BLaER1 (cell line): Measurements from ENCODE around the gene TTC33.

ENCODE experiments used
- H3K27ac ChIP-seq: shearing (Covaris generic); formaldehyde crosslinking; 2 replicates; pipeline ENCODE4 v1.8.1; 2022
- H3K27me3 ChIP-seq: shearing (Covaris generic); formaldehyde crosslinking; 2 replicates; pipeline ENCODE4 v1.8.1; 2022
- H3K36me3 ChIP-seq: shearing (Covaris generic); formaldehyde crosslinking; 2 replicates; pipeline ENCODE4 v1.8.1; 2022
- H3K4me1 ChIP-seq: shearing (Covaris generic); formaldehyde crosslinking; 2 replicates; pipeline ENCODE4 v1.8.1; 2022
- H3K4me2 ChIP-seq: shearing (Covaris generic); formaldehyde crosslinking; 2 replicates; pipeline ENCODE4 v1.8.1; 2022
- H3K4me3 ChIP-seq: shearing (Covaris generic); formaldehyde crosslinking; 2 replicates; pipeline ENCODE4 v1.8.1; 2022
- H3K9ac ChIP-seq: shearing (Covaris generic); formaldehyde crosslinking; 2 replicates; pipeline ENCODE4 v1.8.1; 2022
- H3K9me3 ChIP-seq: shearing (Covaris generic); formaldehyde crosslinking; 2 replicates; pipeline ENCODE4 v1.8.1; 2022
- H4K20me1 ChIP-seq: shearing (Covaris generic); formaldehyde crosslinking; 2 replicates; pipeline ENCODE4 v1.8.1; 2022
- Cebpa-rat ChIP-seq: shearing (Covaris generic); IDR thresholded peaks from 2 replicates; pipeline ENCODE4 v1.8.1; 2022

Gene TTC33

DNA sequence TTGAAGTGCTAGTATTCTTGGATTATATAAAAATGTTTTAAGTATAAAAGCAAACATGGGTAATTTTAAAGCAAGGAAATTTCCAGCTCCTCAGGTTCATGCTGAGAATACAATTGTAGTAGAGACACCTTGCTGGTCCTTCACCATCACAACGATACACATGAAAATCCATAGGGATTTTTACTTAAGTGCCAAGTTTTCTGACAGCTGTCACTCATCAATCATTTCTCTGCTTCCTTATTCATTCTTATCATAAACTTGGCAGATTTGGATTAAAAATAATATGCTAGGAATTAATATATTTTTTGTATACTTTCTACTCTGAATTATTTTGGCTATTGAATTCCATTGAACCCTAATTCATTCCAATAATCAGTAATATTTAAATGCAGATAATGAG lies 244.0 kb downstream of the TTC33 start:
- no peaks in the 10 kb centered on the region for H3K9me3 ChIP-seq
- H3K9ac ChIP-seq = no peak overlapping the region
- TF ChIP-seq Cebpa-rat = no peak
- peaks cover 18% of the 10 kb centered on the region for H3K4me1 ChIP-seq
- H3K27ac ChIP-seq = no peak overlapping the region
- no peaks in the 10 kb centered on the region for H4K20me1 ChIP-seq
- H3K36me3 ChIP-seq = no peaks in the 10 kb centered on the region
- H3K27me3 ChIP-seq = no peaks in the 10 kb centered on the region
- no peak overlapping the region for H3K4me3 ChIP-seq
- H3K4me2 ChIP-seq = no peak overlapping the region

DNA sequence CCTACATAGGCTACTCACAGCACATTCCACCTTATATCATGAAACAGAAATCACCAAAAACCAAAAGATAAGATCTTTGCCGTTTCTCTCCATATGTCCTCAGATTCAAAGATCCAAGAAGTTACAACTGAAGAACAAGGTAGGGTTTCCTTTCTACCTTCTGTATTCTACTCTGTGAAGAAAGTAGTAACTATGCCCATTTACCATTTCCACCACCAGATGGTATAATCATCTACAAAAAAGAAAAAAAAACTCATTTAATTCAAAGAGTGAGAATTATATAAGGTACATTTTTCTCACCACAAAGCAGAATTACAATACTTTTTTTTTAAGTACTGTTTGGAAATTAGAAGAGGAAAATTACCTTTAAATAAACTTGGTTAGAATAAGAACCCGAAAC lies 248.7 kb downstream of the TTC33 start:
- TF ChIP-seq Cebpa-rat = no peak
- no peaks in the 10 kb centered on the region for H3K9me3 ChIP-seq
- no peak overlapping the region for H3K9ac ChIP-seq
- no peaks in the 10 kb centered on the region for H3K27me3 ChIP-seq
- peaks cover 19% of the 10 kb centered on the region for H3K4me1 ChIP-seq
- no peaks in the 10 kb centered on the region for H4K20me1 ChIP-seq
- H3K36me3 ChIP-seq = no peaks in the 10 kb centered on the region
- no peak overlapping the region for H3K4me2 ChIP-seq
- no peak overlapping the region for H3K4me3 ChIP-seq
- H3K27ac ChIP-seq = no peak overlapping the region

DNA sequence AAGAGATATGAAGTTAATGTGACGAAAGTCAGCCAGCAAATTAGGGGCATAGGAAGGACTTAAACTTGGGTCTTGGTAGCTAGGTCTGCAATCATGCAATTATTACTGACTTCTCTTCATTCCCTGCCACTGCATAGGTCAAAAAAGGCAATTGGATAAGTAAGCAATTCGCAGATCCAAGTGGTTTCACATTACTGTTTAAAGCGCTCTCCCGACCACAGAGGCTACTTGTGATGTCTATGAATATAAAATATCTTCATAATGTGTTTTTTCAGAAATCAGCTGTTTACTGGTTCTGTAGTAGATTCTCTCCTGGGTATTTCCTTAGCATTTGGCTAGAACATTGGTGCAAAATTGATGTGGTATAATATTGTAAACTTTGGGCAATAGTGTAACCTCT lies 250.7 kb downstream of the TTC33 start:
- H3K4me2 ChIP-seq = no peak overlapping the region
- no peak overlapping the region for H3K9ac ChIP-seq
- H3K36me3 ChIP-seq = no peaks in the 10 kb centered on the region
- H3K4me1 ChIP-seq = peaks cover 19% of the 10 kb centered on the region
- no peak overlapping the region for H3K27ac ChIP-seq
- no peak overlapping the region for H3K4me3 ChIP-seq
- no peak for TF ChIP-seq Cebpa-rat
- H3K27me3 ChIP-seq = no peaks in the 10 kb centered on the region
- H3K9me3 ChIP-seq = no peaks in the 10 kb centered on the region
- H4K20me1 ChIP-seq = no peaks in the 10 kb centered on the region

DNA sequence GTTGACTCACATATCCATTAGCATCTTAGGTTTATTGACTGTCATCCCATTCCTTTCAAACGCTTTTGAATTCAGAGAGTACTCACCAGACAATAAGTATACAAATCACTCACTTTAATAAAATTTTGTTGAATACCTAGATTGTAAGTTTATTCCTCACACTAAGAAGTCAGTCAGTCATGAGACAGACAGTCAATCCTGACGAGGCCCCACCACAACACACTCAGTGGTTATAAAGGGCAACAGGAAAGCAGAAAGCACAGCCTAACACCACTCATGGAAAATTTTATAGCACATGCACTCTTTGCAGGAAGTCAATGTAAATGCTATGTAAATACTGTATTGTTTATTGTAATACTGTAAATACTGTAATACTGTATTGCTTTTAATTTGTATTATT lies 252.3 kb downstream of the TTC33 start:
- Histone ChIP-seq H3K4me3 (no peak overlapping the region), H3K4me1 (peaks cover 19% of the 10 kb centered on the region), H4K20me1 (no peaks in the 10 kb centered on the region), H3K36me3 (no peaks in the 10 kb centered on the region), H3K27ac (no peak overlapping the region), H3K4me2 (peak overlapping the region; percentile 47), H3K9me3 (no peaks in the 10 kb centered on the region), H3K27me3 (no peaks in the 10 kb centered on the region), H3K9ac (no peak overlapping the region)
- TF ChIP-seq Cebpa-rat = no peak

DNA sequence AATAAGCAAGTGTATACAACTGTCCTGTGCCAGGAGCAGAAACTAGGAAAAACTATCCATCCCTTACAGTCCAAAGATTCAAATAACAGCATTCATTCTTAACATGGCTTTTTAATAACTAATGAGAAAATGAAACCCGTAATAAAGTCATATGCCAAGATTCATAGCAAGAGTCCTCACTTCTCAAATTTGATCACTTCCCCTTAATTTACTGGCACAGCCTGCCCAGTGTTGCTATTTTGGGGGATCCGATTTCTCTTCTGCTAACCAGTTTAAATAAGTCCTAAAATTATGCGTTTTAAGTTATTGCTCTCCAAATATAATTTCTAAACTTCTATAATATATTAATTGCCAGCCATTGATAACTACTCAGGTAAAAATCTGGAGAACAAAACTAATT lies 253.0 kb downstream of the TTC33 start:
- Histone ChIP-seq H3K4me2 (peak overlapping the region; percentile 47), H3K27ac (no peak overlapping the region), H3K4me3 (no peak overlapping the region), H3K27me3 (no peaks in the 10 kb centered on the region), H3K9ac (no peak overlapping the region), H3K36me3 (no peaks in the 10 kb centered on the region), H3K4me1 (peaks cover 19% of the 10 kb centered on the region), H4K20me1 (no peaks in the 10 kb centered on the region), H3K9me3 (no peaks in the 10 kb centered on the region)
- no peak for TF ChIP-seq Cebpa-rat

DNA sequence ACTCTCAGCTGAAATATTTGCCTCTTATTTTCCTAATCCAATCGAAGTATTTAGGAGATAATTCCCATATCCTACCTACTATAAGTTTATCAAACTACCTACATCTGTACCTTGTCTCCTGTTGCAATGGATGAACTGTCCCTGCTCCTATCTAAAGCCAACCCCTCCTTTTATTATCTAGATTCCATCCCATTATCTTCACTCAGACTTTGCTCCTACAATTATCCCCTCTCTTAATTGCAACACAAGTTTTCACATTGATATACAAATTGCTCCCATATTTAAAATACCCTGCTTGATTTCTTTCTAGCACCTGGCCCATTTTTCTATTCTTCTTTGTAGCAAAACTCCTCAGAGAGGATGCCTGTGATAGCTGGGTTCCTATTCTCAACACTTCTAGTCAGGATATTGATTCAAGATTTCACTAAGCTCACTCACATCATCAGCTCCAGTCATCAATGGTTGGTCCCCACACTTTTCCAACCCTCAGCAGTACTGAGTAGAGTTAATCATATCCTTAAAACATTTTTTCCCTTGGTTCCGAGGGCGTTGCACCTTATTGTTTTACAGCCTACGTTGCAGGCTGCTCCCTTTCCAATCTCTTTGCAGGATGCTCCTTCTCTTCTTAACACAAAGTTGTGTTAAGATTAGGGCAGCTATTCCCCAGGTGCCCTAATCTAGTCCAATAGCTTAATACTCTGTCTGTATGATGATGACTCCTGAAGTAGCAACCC lies 253.9 kb downstream of the TTC33 start:
- Histone ChIP-seq H4K20me1 (no peaks in the 10 kb centered on the region), H3K36me3 (no peaks in the 10 kb centered on the region), H3K9me3 (no peaks in the 10 kb centered on the region), H3K4me2 (no peak overlapping the region), H3K4me3 (no peak overlapping the region), H3K27ac (no peak overlapping the region), H3K9ac (no peak overlapping the region), H3K4me1 (peaks cover 19% of the 10 kb centered on the region), H3K27me3 (no peaks in the 10 kb centered on the region)
- no peak for TF ChIP-seq Cebpa-rat

DNA sequence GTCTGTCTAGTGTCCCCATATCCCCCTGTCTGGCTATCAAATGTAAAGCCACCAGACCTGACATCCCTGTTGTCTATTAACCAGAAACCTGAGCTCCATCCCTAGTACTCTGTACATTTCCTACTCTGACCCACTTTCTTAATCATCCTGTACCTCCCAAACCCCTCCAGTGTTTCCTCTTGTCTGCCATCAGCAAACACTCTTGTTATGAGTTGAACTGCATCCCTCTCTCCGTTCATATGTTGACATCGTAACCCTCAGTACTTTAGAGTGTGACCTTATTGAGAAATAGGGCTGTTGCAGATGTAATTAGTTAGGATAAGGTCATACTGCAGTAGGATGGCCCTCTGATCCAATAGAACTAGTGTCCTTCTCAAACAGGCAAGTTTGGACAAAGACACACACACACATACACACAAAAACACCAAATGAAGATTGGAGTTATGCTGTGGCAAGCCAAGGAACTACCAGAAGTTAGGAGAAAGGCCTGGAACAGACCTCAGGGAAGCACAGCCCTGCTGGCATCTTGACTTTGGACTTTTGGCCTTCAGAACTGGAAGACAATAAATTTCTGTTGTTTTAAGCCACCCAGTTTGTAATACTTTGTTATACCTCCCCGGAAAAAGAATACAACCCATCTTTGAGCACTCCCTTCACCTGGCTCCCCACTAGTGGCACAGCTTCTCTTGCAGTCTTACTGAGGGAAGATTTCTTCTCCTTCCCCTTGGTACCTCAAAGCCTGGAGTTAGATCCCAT lies 256.1 kb downstream of the TTC33 start:
- Histone ChIP-seq H3K4me3 (no peak overlapping the region), H4K20me1 (no peaks in the 10 kb centered on the region), H3K36me3 (no peaks in the 10 kb centered on the region), H3K9ac (no peak overlapping the region), H3K4me2 (no peak overlapping the region), H3K27me3 (no peaks in the 10 kb centered on the region), H3K4me1 (peaks cover 30% of the 10 kb centered on the region), H3K27ac (no peak overlapping the region), H3K9me3 (no peaks in the 10 kb centered on the region)
- no peak for TF ChIP-seq Cebpa-rat

DNA sequence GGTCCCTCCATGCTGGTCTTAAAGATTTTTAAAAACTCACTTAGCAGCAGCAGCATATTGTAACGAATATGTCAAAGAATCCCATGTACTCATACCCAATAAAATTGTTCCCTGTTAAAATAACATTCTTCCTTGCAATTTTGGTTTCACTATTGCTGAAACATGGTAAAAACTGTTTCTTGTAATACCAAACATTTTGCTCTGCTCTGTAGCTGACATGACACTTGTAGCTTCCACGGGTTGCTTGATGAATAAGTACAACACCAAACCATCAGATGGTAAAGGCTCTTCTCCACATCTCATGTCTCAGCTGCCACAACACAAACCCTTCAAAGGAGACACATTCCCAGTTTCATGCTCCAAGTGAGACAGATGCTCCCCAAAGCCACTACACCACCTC lies 256.8 kb downstream of the TTC33 start:
- Histone ChIP-seq H3K4me3 (no peak overlapping the region), H3K4me1 (peaks cover 30% of the 10 kb centered on the region), H3K36me3 (no peaks in the 10 kb centered on the region), H3K27ac (no peak overlapping the region), H4K20me1 (no peaks in the 10 kb centered on the region), H3K27me3 (no peaks in the 10 kb centered on the region), H3K4me2 (no peak overlapping the region), H3K9me3 (peaks cover 2% of the 10 kb centered on the region; the same call in 1 of the 2 replicates), H3K9ac (no peak overlapping the region)
- TF ChIP-seq Cebpa-rat = no peak

DNA sequence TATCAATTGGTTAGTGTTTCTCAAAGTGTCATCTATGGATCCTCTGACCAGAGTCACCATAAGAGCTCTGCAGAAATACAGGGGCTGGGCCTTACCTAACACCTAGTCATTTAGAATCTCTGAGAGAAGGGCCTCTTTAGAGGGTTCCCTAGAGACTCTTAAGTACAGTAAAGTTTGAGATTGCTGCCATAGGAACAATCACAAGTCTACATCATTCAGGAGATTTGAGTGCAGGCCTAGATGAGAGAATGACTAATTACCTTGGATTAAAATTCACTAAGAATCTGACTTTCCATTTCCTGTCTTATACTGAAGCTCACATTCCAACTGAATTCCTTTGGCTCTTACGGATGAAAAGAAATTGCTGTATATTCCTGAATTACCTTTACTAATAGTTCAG lies 258.2 kb downstream of the TTC33 start:
- Histone ChIP-seq H3K36me3 (no peaks in the 10 kb centered on the region), H3K27ac (no peak overlapping the region), H3K27me3 (no peaks in the 10 kb centered on the region), H3K4me1 (peaks cover 15% of the 10 kb centered on the region), H3K9ac (no peak overlapping the region), H3K4me3 (no peak overlapping the region), H4K20me1 (no peaks in the 10 kb centered on the region), H3K4me2 (no peak overlapping the region), H3K9me3 (peaks cover 11% of the 10 kb centered on the region)
- TF ChIP-seq Cebpa-rat = no peak

DNA sequence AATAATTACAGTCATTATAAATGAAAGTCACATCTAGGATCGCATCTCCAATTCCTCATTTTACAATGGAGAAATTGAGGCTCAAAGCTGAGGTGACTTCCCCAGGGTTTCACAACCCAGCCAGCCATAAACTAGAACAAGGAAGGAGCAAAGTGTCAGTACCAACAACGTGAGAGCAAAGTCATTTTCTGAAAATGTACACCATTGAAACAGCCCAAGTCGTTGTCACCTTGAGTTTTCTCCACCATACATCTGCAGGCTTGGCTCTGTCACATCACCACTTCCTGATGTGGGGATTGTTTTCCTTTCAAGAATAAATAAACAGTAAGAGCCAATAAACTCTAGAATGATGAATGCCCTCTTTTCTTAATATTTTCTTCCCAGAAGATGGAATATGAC lies 260.5 kb downstream of the TTC33 start:
- no peaks in the 10 kb centered on the region for H3K27me3 ChIP-seq
- H3K36me3 ChIP-seq = no peaks in the 10 kb centered on the region
- no peak overlapping the region for H3K27ac ChIP-seq
- no peak overlapping the region for H3K4me3 ChIP-seq
- peaks cover 11% of the 10 kb centered on the region for H3K9me3 ChIP-seq
- H3K9ac ChIP-seq = no peak overlapping the region
- no peaks in the 10 kb centered on the region for H4K20me1 ChIP-seq
- TF ChIP-seq Cebpa-rat = no peak
- H3K4me1 ChIP-seq = peaks cover 33% of the 10 kb centered on the region
- H3K4me2 ChIP-seq = 0 out of 2 replicates have a peak overlapping the region, but pooled peaks have one; percentile 12
